GM19238 (cell line): ENCODE data around the gene PIGT.
A peak's percentile ranks its signal among the peaks of the same experiment; 100 is the strongest.

Experiments
- DNase-seq: peaks from one replicate; pipeline ENCODE4 v3.0.0; 2011; ENCODE audit warnings: low spot score; ENCODE audit not compliant: insufficient read length

Gene PIGT

GRCh38 chr20:45427236-45428149 lies 11.6 kb downstream of the PIGT start:
- DNase-seq: no peak

- no peak for DNase-seq
Measured at GRCh38 chr20:45429618-45430017, 13.7 kb downstream of the PIGT start.

- peak; percentile 56 for DNase-seq
Measured at GRCh38 chr20:45432294-45432693, 16.4 kb downstream of the PIGT start.

- no peak for DNase-seq
Measured at GRCh38 chr20:45433316-45433715, 17.4 kb downstream of the PIGT start.

GRCh38 chr20:45433976-45434375 lies 18.0 kb downstream of the PIGT start:
- no peak for DNase-seq

- DNase-seq: peak; percentile 71
Measured at GRCh38 chr20:45436732-45437485, 21.0 kb downstream of the PIGT start.

GRCh38 chr20:45440424-45440823 lies 24.5 kb downstream of the PIGT start:
- no peak for DNase-seq

GRCh38 chr20:45440891-45441685 lies 25.1 kb downstream of the PIGT start:
- DNase-seq: no peak

GRCh38 chr20:45441746-45442145 lies 25.8 kb downstream of the PIGT start:
- no peak for DNase-seq

- no peak for DNase-seq
Measured at GRCh38 chr20:45444050-45444449, 28.1 kb downstream of the PIGT start.

GRCh38 chr20:45445805-45446562 lies 30.0 kb downstream of the PIGT start:
- peak; percentile 34 for DNase-seq

GRCh38 chr20:45448270-45448669 lies 32.3 kb downstream of the PIGT start:
- DNase-seq: no peak

GRCh38 chr20:45449528-45449927 lies 33.6 kb downstream of the PIGT start:
- no peak for DNase-seq

- DNase-seq: no peak
Measured at GRCh38 chr20:45450097-45450818, 34.3 kb downstream of the PIGT start.

GRCh38 chr20:45452238-45452637 lies 36.3 kb downstream of the PIGT start:
- DNase-seq: no peak

GRCh38 chr20:45452772-45453691 lies 37.1 kb downstream of the PIGT start:
- no peak for DNase-seq

GRCh38 chr20:45456632-45457031 lies 40.7 kb downstream of the PIGT start:
- DNase-seq: no peak

GRCh38 chr20:45459606-45460005 lies 43.7 kb downstream of the PIGT start:
- DNase-seq: no peak

GRCh38 chr20:45461225-45461624 lies 45.3 kb downstream of the PIGT start:
- DNase-seq: no peak
